Immature natural killer cell (primary cell): Measurements from ENCODE around the gene COL23A1. TPM values are rescaled to one million over a fixed set of nuclear protein-coding genes. Genes with fewer than 3 reads are reported as not detected.

Source experiments
- DNase-seq, 3 donors: peaks; one replicate each; pipeline ENCODE4 v3.0.0; 2022; ENCODE audit warnings: mixed read lengths in 1 of 3
- H3K27ac Mint-ChIP-seq, 6 donors: one replicate each; pipeline ENCODE4 v1.8.0; 2020; ENCODE audit warnings: mixed read lengths in 6 of 6, mild to moderate bottlenecking in 5 of 6, inconsistent platforms in 4 of 6, moderate library complexity in 3 of 6
- H3K27me3 Mint-ChIP-seq, 3 donors: one replicate each; pipeline ENCODE4 v1.8.0; 2020 to 2021; ENCODE audit warnings: low read depth in 3 of 3, mild to moderate bottlenecking in 3 of 3, mixed read lengths in 3 of 3, moderate library complexity in 3 of 3, inconsistent platforms in 1 of 3
- H3K36me3 Mint-ChIP-seq, 3 donors: one replicate each; pipeline ENCODE4 v1.8.0; 2020; ENCODE audit warnings: mixed read lengths in 3 of 3, inconsistent platforms in 2 of 3, mild to moderate bottlenecking in 2 of 3
- H3K4me1 Mint-ChIP-seq, 2 donors: one replicate each; pipeline ENCODE4 v1.8.0; 2020; ENCODE audit warnings: inconsistent platforms in 2 of 2, mild to moderate bottlenecking in 2 of 2, mixed read lengths in 2 of 2, moderate library complexity in 1 of 2
- H3K4me3 Mint-ChIP-seq, 5 donors: one replicate each; pipeline ENCODE4 v1.8.0; 2020; ENCODE audit warnings: mild to moderate bottlenecking in 5 of 5, mixed read lengths in 5 of 5, inconsistent platforms in 3 of 5, moderate library complexity in 3 of 5
- H3K9me3 Mint-ChIP-seq, 6 donors: one replicate each; pipeline ENCODE4 v1.8.0; 2020; ENCODE audit warnings: mild to moderate bottlenecking in 6 of 6, mixed read lengths in 6 of 6, inconsistent platforms in 4 of 6, moderate library complexity in 3 of 6
- polyA plus RNA-seq, 3 donors: library from polyadenylated mRNA; unstranded; fragments of 300-500 nt; fragmentation: Illumina TruSeq; gene quantifications; one replicate each; pipeline ENCODE4 v1.2.3, GENCODE V29; 2021

Gene COL23A1
- polyA plus RNA-seq, 3 donors from 2014 or later = 0.40 to 0.78 TPM; not detected in 1

- Mint-ChIP-seq H3K27ac (no peak overlapping the region), H3K36me3 (no peaks in the 10 kb centered on the region), H3K4me3 (no peak overlapping the region), H3K4me1 (no peaks in the 10 kb centered on the region), H3K27me3 (peaks cover 3 to 6% (median 5%) of the 10 kb centered on the region in 3 donors), H3K9me3 (no peaks in the 10 kb centered on the region)
- no peak for DNase-seq
Measured at GRCh38 chr5:178582291-178582690, 7.9 kb downstream of the COL23A1 start.

GRCh38 chr5:178581621-178582020 is 8.6 kb downstream of the COL23A1 start:
- no peaks in the 10 kb centered on the region for H3K4me1 Mint-ChIP-seq
- peaks cover 3 to 6% (median 5%) of the 10 kb centered on the region in 3 donors for H3K27me3 Mint-ChIP-seq
- no peaks in the 10 kb centered on the region for H3K36me3 Mint-ChIP-seq
- H3K27ac Mint-ChIP-seq = no peak overlapping the region
- no peak for DNase-seq
- no peak overlapping the region for H3K4me3 Mint-ChIP-seq
- H3K9me3 Mint-ChIP-seq = no peaks in the 10 kb centered on the region

- H3K4me3 Mint-ChIP-seq = no peak overlapping the region
- H3K9me3 Mint-ChIP-seq = no peaks in the 10 kb centered on the region
- H3K27me3 Mint-ChIP-seq = peaks cover 2 to 7% (median 5%) of the 10 kb centered on the region in 3 donors
- no peaks in the 10 kb centered on the region for H3K4me1 Mint-ChIP-seq
- H3K36me3 Mint-ChIP-seq = no peaks in the 10 kb centered on the region
- no peak for DNase-seq
- H3K27ac Mint-ChIP-seq = no peak overlapping the region
Measured at GRCh38 chr5:178580271-178580955, 9.8 kb downstream of the COL23A1 start.

- Mint-ChIP-seq H3K27me3 (peaks cover 2 to 7% (median 5%) of the 10 kb centered on the region in 3 donors), H3K9me3 (no peaks in the 10 kb centered on the region), H3K27ac (no peak overlapping the region), H3K4me1 (no peaks in the 10 kb centered on the region), H3K4me3 (no peak overlapping the region), H3K36me3 (no peaks in the 10 kb centered on the region)
- no peak for DNase-seq
Measured at GRCh38 chr5:178577944-178578343, 12.2 kb downstream of the COL23A1 start.

- Mint-ChIP-seq H3K9me3 (no peaks in the 10 kb centered on the region), H3K4me1 (no peaks in the 10 kb centered on the region), H3K4me3 (no peak overlapping the region), H3K36me3 (no peaks in the 10 kb centered on the region), H3K27me3 (peaks cover 2 to 5% (median 5%) of the 10 kb centered on the region in 3 donors), H3K27ac (no peak overlapping the region)
- no peak for DNase-seq
Measured at GRCh38 chr5:178577376-178577839, 12.8 kb downstream of the COL23A1 start.

- no peak overlapping the region for H3K4me3 Mint-ChIP-seq
- H3K9me3 Mint-ChIP-seq = no peaks in the 10 kb centered on the region
- no peaks in the 10 kb centered on the region for H3K36me3 Mint-ChIP-seq
- H3K4me1 Mint-ChIP-seq = no peaks in the 10 kb centered on the region
- peaks cover 2 to 5% (median 3%) of the 10 kb centered on the region in 3 donors for H3K27me3 Mint-ChIP-seq
- no peak for DNase-seq
- no peak overlapping the region for H3K27ac Mint-ChIP-seq
Measured at GRCh38 chr5:178576591-178577351, 13.4 kb downstream of the COL23A1 start.

GRCh38 chr5:178573216-178573615 is 17.0 kb downstream of the COL23A1 start:
- no peak overlapping the region for H3K27ac Mint-ChIP-seq
- no peak for DNase-seq
- H3K27me3 Mint-ChIP-seq = peaks cover 2 to 11% (median 5%) of the 10 kb centered on the region in 3 donors
- H3K4me3 Mint-ChIP-seq = no peak overlapping the region
- H3K4me1 Mint-ChIP-seq = no peaks in the 10 kb centered on the region
- H3K36me3 Mint-ChIP-seq = no peaks in the 10 kb centered on the region
- no peaks in the 10 kb centered on the region for H3K9me3 Mint-ChIP-seq

- H3K9me3 Mint-ChIP-seq = no peaks in the 10 kb centered on the region
- no peak overlapping the region for H3K27ac Mint-ChIP-seq
- no peaks in the 10 kb centered on the region for H3K4me1 Mint-ChIP-seq
- no peak for DNase-seq
- H3K27me3 Mint-ChIP-seq = peaks cover 2 to 11% (median 4%) of the 10 kb centered on the region in 3 donors
- H3K4me3 Mint-ChIP-seq = no peak overlapping the region
- H3K36me3 Mint-ChIP-seq = no peaks in the 10 kb centered on the region
Measured at GRCh38 chr5:178572617-178573016, 17.6 kb downstream of the COL23A1 start.

GRCh38 chr5:178569485-178569884 is 20.7 kb downstream of the COL23A1 start:
- DNase-seq = no peak
- Mint-ChIP-seq H3K9me3 (no peaks in the 10 kb centered on the region), H3K36me3 (no peaks in the 10 kb centered on the region), H3K27me3 (peaks cover 3 to 11% (median 6%) of the 10 kb centered on the region in 3 donors), H3K4me3 (no peak overlapping the region), H3K4me1 (no peaks in the 10 kb centered on the region), H3K27ac (no peak overlapping the region)

GRCh38 chr5:178564811-178565550 is 25.2 kb downstream of the COL23A1 start:
- Mint-ChIP-seq H3K4me1 (peaks cover 0 to 12% of the 10 kb centered on the region in 2 donors), H3K4me3 (no peak overlapping the region), H3K9me3 (no peaks in the 10 kb centered on the region), H3K27me3 (peaks cover 6 to 20% (median 7%) of the 10 kb centered on the region in 3 donors), H3K36me3 (no peaks in the 10 kb centered on the region), H3K27ac (no peak overlapping the region)
- no peak for DNase-seq

- H3K4me1 Mint-ChIP-seq = peaks cover 0 to 12% of the 10 kb centered on the region in 2 donors
- no peaks in the 10 kb centered on the region for H3K9me3 Mint-ChIP-seq
- peaks cover 3 to 20% (median 10%) of the 10 kb centered on the region in 3 donors for H3K27me3 Mint-ChIP-seq
- no peak for DNase-seq
- no peaks in the 10 kb centered on the region for H3K36me3 Mint-ChIP-seq
- no peak overlapping the region for H3K27ac Mint-ChIP-seq
- no peak overlapping the region for H3K4me3 Mint-ChIP-seq
Measured at GRCh38 chr5:178564397-178564796, 25.8 kb downstream of the COL23A1 start.

GRCh38 chr5:178563621-178564020 is 26.6 kb downstream of the COL23A1 start:
- no peak for DNase-seq
- H3K27me3 Mint-ChIP-seq = peaks cover 3 to 23% (median 10%) of the 10 kb centered on the region in 3 donors
- H3K4me3 Mint-ChIP-seq = no peak overlapping the region
- no peaks in the 10 kb centered on the region for H3K9me3 Mint-ChIP-seq
- H3K4me1 Mint-ChIP-seq = peaks cover 0 to 12% of the 10 kb centered on the region in 2 donors
- no peaks in the 10 kb centered on the region for H3K36me3 Mint-ChIP-seq
- no peak overlapping the region for H3K27ac Mint-ChIP-seq

GRCh38 chr5:178561746-178562264 is 28.4 kb downstream of the COL23A1 start:
- Mint-ChIP-seq H3K27ac (peak overlapping the region in 1 of 6 donors; percentile 53), H3K27me3 (peaks cover 3 to 25% (median 6%) of the 10 kb centered on the region in 3 donors), H3K4me1 (peaks cover 0 to 12% of the 10 kb centered on the region in 2 donors), H3K36me3 (no peaks in the 10 kb centered on the region), H3K9me3 (no peaks in the 10 kb centered on the region), H3K4me3 (no peak overlapping the region)
- no peak for DNase-seq
